NT2/D1 (cell line): ENCODE data around the gene TOPAZ1.

Source experiments
- SUZ12 ChIP-seq: IDR thresholded peaks from 2 replicates; pipeline ENCODE4 v1.6.1; 2011; ENCODE audit not compliant: insufficient read length, insufficient read depth; ENCODE audit errors: extremely low read depth
- YY1 ChIP-seq: IDR thresholded peaks from 2 replicates; pipeline ENCODE4 v1.6.1; 2011; ENCODE audit not compliant: insufficient read length, insufficient read depth

DNA sequence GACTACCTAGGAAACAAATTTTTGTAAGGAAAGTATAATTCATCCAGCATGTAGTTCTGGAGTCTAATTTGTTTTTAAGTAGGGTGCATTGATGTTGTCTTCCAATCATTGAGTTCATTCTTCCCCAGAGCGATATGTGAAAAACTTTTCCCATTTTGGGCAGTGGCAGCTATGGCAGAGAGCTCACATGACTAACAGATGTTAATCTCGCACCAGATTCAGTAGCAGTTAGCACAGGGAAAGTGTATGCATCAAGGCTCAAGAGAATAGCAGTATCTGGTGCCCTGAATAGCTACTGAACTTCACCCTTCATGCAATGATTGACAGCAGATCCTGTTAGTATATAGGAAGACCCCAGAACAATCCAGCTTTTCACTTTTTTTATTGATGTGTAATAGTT, 50.6 kb downstream of the TOPAZ1 start:
- no peak for TF ChIP-seq SUZ12
- TF ChIP-seq YY1, result no peak
